ENCODE data around the gene IFIT3.

DNA sequence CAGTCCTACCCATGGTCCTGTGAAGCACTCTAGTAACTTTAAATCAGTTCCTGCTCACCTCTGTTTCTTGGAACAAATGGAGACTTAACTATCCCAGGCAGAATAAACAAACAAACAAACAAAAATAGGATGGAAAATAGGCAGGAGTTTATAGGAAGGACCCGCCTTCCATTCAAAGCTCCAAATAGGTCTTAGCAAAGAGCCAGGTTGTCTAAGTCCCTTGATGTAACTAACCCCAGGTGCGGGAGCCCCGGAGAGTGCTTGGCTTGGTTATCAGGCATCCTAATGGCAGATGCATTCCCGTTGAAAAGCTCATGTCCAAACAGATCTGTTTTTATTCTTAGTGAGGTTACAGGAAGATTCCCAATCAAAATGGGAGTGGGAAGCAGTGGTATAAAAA lies 23.8 kb upstream of the IFIT3 start:
- TF ChIP-seq, protein P1, sequence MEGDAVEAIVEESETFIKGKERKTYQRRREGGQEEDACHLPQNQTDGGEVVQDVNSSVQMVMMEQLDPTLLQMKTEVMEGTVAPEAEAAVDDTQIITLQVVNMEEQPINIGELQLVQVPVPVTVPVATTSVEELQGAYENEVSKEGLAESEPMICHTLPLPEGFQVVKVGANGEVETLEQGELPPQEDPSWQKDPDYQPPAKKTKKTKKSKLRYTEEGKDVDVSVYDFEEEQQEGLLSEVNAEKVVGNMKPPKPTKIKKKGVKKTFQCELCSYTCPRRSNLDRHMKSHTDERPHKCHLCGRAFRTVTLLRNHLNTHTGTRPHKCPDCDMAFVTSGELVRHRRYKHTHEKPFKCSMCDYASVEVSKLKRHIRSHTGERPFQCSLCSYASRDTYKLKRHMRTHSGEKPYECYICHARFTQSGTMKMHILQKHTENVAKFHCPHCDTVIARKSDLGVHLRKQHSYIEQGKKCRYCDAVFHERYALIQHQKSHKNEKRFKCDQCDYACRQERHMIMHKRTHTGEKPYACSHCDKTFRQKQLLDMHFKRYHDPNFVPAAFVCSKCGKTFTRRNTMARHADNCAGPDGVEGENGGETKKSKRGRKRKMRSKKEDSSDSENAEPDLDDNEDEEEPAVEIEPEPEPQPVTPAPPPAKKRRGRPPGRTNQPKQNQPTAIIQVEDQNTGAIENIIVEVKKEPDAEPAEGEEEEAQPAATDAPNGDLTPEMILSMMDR (IDR thresholded peaks at IDR 0.05; ENCODE audit: borderline replicate concordance, extremely low read depth, low read length, poor library complexity, severe bottlenecking), result no peak
- TF ChIP-seq EZH2 (IDR thresholded peaks at IDR 0.05; ENCODE audit: borderline replicate concordance, low read depth, low read length, severe bottlenecking), result no peak
